Measurements from ENCODE around the gene PORCN.

Gene PORCN

DNA sequence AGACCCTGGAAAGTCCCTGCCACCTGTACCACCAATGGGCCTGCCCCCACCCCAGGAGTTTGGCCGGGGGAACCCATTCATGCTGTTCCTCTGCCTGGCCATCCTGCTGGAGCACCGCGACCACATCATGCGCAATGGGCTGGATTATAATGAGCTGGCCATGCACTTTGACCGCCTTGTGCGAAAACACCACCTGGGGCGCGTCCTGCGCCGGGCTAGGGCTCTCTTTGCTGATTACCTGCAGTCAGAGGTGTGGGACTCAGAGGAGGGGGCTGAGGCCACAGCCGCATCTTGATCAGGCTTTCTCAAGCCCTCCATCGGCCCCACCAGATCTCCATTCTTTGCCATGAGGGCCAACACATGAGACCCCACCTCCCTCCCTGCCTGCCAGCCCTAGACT lies 51.9 kb downstream of the PORCN start:
- H3K4me3 ChIP-seq (ENCODE audit: severe bottlenecking): no peak overlapping the region
- no peak for ATAC-seq (ENCODE audit: low read depth)
- TF ChIP-seq CTCF (IDR thresholded peaks at IDR 0.05; ENCODE audit: poor library complexity, severe bottlenecking): no peak
- peaks cover 16% of the 10 kb centered on the region for H3K36me3 ChIP-seq (ENCODE audit: low read depth)
- peaks cover 3% of the 10 kb centered on the region for H3K4me1 ChIP-seq (ENCODE audit: insufficient read depth, poor library complexity, severe bottlenecking)
- no peaks in the 10 kb centered on the region for H3K9me3 ChIP-seq (ENCODE audit: severe bottlenecking)
- no peak for DNase-seq (ENCODE audit: low spot score)
- H3K27ac ChIP-seq (ENCODE audit: poor library complexity, severe bottlenecking): no peak overlapping the region
- H3K27me3 ChIP-seq (ENCODE audit: insufficient read depth, poor library complexity, severe bottlenecking): no peaks in the 10 kb centered on the region

DNA sequence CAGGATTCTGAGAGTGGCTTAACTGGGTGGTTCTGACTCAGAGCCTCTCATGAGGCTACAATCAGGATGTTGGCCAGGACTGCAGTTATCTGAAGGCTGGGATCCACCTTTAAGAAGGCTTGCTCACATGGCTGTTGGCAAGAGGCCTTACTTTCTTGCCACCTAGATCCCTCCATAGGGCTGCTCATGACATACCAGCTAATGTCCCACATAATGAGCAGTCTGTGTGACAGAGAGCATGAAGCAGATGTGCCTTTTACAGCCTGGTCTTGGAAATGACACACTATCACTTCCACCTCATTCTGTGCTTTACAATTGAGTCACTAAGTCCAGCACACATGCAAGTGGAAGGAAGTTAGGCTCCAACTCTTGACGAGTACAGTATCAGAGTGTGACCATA lies 61.2 kb downstream of the PORCN start:
- DNase-seq (ENCODE audit: low spot score): no peak
- TF ChIP-seq CTCF (IDR thresholded peaks at IDR 0.05; ENCODE audit: poor library complexity, severe bottlenecking): no peak
- H3K4me3 ChIP-seq (ENCODE audit: severe bottlenecking): no peak overlapping the region

More for the DNA sequence above, 61.2 kb downstream of the PORCN start:
- no peaks in the 10 kb centered on the region for H3K4me1 ChIP-seq (ENCODE audit: insufficient read depth, poor library complexity, severe bottlenecking)
- no peaks in the 10 kb centered on the region for H3K27me3 ChIP-seq (ENCODE audit: insufficient read depth, poor library complexity, severe bottlenecking)
- H3K36me3 ChIP-seq (ENCODE audit: low read depth): peaks cover 3% of the 10 kb centered on the region
- H3K9me3 ChIP-seq (ENCODE audit: severe bottlenecking): no peaks in the 10 kb centered on the region
- no peak overlapping the region for H3K27ac ChIP-seq (ENCODE audit: poor library complexity, severe bottlenecking)
- no peak for ATAC-seq (ENCODE audit: low read depth)
